ENCODE results near the gene CHURC1. TPM values are rescaled to one million over a fixed set of nuclear protein-coding genes. Genes with fewer than 3 reads are reported as not detected.

The CHURC1 gene
- total RNA-seq, 1 experiment from 2014 or later: 52.4 TPM

DNA sequence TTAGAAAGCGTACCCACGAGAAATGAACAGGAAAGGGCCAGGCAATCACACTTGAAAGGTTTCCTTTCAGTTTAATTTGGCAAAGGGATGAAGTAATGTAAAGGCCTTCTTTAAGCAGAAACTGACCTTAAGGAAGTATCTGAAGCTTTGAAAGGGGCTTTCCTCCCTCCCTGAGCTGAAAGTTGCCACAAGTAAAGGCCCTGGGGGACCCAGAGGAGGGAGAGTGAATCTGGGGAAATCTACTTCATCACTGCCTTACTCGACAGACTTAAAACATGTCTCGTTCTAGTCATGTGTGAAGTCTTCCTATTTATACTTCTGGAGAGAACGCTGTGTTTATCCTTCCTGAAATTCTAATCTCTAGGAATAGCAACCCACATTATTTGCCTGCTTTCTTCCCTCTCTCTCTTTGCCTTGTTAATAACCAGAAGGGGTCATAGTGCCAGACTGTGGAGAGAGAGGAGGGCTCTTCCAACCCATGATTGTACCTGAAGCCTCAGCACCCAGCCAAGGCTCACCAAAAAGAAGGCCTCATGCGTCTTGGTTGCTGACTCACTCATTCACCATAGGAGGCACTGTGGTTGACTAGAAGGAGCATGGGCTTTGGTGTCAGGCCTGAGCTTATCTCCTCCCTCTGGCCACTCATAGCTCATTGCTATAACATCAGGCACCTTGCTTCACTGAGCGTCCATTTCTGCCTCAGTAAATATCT, 38.5 kb downstream of the CHURC1 start:
- no peaks in the 10 kb centered on the region for H3K27me3 Mint-ChIP-seq (ENCODE audit: low read depth)
- H3K27ac Mint-ChIP-seq: no peak overlapping the region
- TF ChIP-seq ZNF423 (CRISPR knock-in tag; IDR thresholded peaks at IDR 0.05): no peak
- TF ChIP-seq, protein P1, sequence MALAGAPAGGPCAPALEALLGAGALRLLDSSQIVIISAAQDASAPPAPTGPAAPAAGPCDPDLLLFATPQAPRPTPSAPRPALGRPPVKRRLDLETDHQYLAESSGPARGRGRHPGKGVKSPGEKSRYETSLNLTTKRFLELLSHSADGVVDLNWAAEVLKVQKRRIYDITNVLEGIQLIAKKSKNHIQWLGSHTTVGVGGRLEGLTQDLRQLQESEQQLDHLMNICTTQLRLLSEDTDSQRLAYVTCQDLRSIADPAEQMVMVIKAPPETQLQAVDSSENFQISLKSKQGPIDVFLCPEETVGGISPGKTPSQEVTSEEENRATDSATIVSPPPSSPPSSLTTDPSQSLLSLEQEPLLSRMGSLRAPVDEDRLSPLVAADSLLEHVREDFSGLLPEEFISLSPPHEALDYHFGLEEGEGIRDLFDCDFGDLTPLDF (CRISPR knock-in tag; IDR thresholded peaks at IDR 0.05): no peak
- no peak for TF ChIP-seq SP1 (CRISPR knock-in tag; conservative IDR thresholded peaks at IDR 0.05)
- TF ChIP-seq, protein P2, sequence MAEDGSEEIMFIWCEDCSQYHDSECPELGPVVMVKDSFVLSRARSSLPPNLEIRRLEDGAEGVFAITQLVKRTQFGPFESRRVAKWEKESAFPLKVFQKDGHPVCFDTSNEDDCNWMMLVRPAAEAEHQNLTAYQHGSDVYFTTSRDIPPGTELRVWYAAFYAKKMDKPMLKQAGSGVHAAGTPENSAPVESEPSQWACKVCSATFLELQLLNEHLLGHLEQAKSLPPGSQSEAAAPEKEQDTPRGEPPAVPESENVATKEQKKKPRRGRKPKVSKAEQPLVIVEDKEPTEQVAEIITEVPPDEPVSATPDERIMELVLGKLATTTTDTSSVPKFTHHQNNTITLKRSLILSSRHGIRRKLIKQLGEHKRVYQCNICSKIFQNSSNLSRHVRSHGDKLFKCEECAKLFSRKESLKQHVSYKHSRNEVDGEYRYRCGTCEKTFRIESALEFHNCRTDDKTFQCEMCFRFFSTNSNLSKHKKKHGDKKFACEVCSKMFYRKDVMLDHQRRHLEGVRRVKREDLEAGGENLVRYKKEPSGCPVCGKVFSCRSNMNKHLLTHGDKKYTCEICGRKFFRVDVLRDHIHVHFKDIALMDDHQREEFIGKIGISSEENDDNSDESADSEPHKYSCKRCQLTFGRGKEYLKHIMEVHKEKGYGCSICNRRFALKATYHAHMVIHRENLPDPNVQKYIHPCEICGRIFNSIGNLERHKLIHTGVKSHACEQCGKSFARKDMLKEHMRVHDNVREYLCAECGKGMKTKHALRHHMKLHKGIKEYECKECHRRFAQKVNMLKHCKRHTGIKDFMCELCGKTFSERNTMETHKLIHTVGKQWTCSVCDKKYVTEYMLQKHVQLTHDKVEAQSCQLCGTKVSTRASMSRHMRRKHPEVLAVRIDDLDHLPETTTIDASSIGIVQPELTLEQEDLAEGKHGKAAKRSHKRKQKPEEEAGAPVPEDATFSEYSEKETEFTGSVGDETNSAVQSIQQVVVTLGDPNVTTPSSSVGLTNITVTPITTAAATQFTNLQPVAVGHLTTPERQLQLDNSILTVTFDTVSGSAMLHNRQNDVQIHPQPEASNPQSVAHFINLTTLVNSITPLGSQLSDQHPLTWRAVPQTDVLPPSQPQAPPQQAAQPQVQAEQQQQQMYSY (CRISPR knock-in tag; IDR thresholded peaks at IDR 0.05): no peak
- TF ChIP-seq GABPB1 (CRISPR knock-in tag; IDR thresholded peaks at IDR 0.05): no peak
- no peak for TF ChIP-seq JUN (CRISPR knock-in tag; IDR thresholded peaks at IDR 0.05)
- no peak for TF ChIP-seq ZNF232 (CRISPR knock-in tag; IDR thresholded peaks at IDR 0.05)
- no peak for TF ChIP-seq TCF7 (CRISPR knock-in tag; IDR thresholded peaks at IDR 0.05; ENCODE audit: low read depth)
- no peak for TF ChIP-seq ZNF396 (CRISPR knock-in tag; IDR thresholded peaks at IDR 0.05; ENCODE audit: borderline replicate concordance)
- TF ChIP-seq MXD4 (CRISPR knock-in tag; IDR thresholded peaks at IDR 0.05; ENCODE audit: borderline replicate concordance): no peak
- no peak for TF ChIP-seq ZNF263 (CRISPR knock-in tag; IDR thresholded peaks at IDR 0.05; ENCODE audit: low read depth)
- no peak for DNase-seq (ENCODE audit: low spot score)
- CTCF ChIA-PET: interaction anchor here (0.7 to 2.0 kb wide), 14 partner anchors 8 to 188 kb away, joined by 4 to 22 read pairs (median 6); partner anchors contain the start of genes FNTB and GPX2
- H3K4me1 Mint-ChIP-seq: peaks cover 37% of the 10 kb centered on the region
- POLR2A ChIA-PET: interaction anchor here (0.6 to 1.1 kb wide), 2 partner anchors 34 to 91 kb away, joined by 3 to 4 read pairs; no protein-coding TSS in a partner anchor
- peak; percentile 76 for ATAC-seq
- peaks cover 23% of the 10 kb centered on the region for H3K36me3 Mint-ChIP-seq
- H3K4me3 Mint-ChIP-seq: no peak overlapping the region
- no peaks in the 10 kb centered on the region for H3K9me3 Mint-ChIP-seq

DNA sequence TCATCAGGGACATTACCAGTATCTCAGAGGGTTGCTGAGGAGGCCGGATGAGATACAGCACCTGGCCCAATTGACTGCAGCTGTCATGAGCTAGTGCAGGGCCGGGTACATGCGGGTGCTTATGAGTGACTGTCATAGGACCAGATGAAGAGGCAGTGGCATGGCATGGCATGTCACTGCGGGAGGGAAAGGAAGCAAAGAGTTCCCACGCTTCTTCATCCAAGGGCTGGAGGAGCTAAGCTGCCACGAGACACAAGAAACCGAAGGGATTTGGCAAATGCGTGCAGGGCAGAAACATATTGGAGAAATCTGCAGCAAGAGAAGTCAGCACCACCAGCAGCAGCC, 39.0 kb downstream of the CHURC1 start:
- H3K27me3 Mint-ChIP-seq (ENCODE audit: low read depth): no peaks in the 10 kb centered on the region
- ChIA-PET POLR2A (interaction anchor here (1.1 kb wide), 1 partner anchor 34 kb away, joined by 3 read pairs; no protein-coding TSS in a partner anchor), CTCF (interaction anchor here (0.7 to 2.0 kb wide), 14 partner anchors 8 to 189 kb away, joined by 4 to 22 read pairs (median 6); partner anchors contain the start of genes FNTB and GPX2)
- no peaks in the 10 kb centered on the region for H3K9me3 Mint-ChIP-seq
- peaks cover 39% of the 10 kb centered on the region for H3K4me1 Mint-ChIP-seq
- no peak overlapping the region for H3K4me3 Mint-ChIP-seq
- H3K27ac Mint-ChIP-seq: no peak overlapping the region
- H3K36me3 Mint-ChIP-seq: peaks cover 24% of the 10 kb centered on the region
- DNase-seq (ENCODE audit: low spot score) (no peak), ATAC-seq (no peak)
- TF ChIP-seq, protein P3, sequence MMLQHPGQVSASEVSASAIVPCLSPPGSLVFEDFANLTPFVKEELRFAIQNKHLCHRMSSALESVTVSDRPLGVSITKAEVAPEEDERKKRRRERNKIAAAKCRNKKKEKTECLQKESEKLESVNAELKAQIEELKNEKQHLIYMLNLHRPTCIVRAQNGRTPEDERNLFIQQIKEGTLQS (CRISPR knock-in tag; conservative IDR thresholded peaks at IDR 0.05): no peak

DNA sequence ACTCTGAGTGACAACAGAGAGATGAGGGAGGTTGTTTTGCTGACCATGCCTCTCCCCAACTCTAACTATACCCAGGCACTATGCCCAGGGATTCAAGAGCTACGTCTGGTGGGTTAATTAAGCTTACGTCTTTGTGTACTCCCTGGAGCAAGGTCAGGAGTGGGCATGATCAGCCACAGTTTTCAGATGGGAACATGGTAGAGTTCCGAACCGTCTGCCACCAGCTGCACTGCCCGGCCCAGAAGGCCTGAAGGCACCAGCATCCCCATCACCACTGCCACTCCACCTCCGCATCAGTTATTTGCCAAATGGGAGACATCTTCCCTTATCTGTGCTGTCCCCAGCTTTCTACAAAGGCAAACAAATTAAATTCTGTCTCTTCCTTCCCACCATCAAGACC, 39.4 kb downstream of the CHURC1 start:
- TF ChIP-seq GTF2I (CRISPR knock-in tag; conservative IDR thresholded peaks at IDR 0.05) (no peak), ESRRA (CRISPR knock-in tag; IDR thresholded peaks at IDR 0.05; ENCODE audit: borderline replicate concordance) (no peak), NFYB (CRISPR knock-in tag; conservative IDR thresholded peaks at IDR 0.05; ENCODE audit: low read depth) (no peak), ZNF121 (CRISPR knock-in tag; IDR thresholded peaks at IDR 0.05) (no peak), CBFB (CRISPR knock-in tag; IDR thresholded peaks at IDR 0.05; ENCODE audit: low read depth) (no peak)
- TF ChIP-seq, protein P4, sequence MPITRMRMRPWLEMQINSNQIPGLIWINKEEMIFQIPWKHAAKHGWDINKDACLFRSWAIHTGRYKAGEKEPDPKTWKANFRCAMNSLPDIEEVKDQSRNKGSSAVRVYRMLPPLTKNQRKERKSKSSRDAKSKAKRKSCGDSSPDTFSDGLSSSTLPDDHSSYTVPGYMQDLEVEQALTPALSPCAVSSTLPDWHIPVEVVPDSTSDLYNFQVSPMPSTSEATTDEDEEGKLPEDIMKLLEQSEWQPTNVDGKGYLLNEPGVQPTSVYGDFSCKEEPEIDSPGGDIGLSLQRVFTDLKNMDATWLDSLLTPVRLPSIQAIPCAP (CRISPR knock-in tag; IDR thresholded peaks at IDR 0.05): no peak
- DNase-seq (ENCODE audit: low spot score) (no peak), ATAC-seq (no peak)
- Mint-ChIP-seq H3K9me3 (no peaks in the 10 kb centered on the region), H3K27me3 (ENCODE audit: low read depth) (no peaks in the 10 kb centered on the region), H3K36me3 (peaks cover 25% of the 10 kb centered on the region), H3K27ac (peak overlapping the region; percentile 67), H3K4me1 (peaks cover 39% of the 10 kb centered on the region), H3K4me3 (no peak overlapping the region)
- POLR2A ChIA-PET: interaction anchor here (1.1 kb wide), 1 partner anchor 34 kb away, joined by 3 read pairs; no protein-coding TSS in a partner anchor
- CTCF ChIA-PET: interaction anchor here (0.7 to 2.0 kb wide), 14 partner anchors 7 to 189 kb away, joined by 4 to 22 read pairs (median 6); partner anchors contain the start of genes FNTB and GPX2
